ENCODE data around the gene UQCRC1.

Gene UQCRC1

DNA sequence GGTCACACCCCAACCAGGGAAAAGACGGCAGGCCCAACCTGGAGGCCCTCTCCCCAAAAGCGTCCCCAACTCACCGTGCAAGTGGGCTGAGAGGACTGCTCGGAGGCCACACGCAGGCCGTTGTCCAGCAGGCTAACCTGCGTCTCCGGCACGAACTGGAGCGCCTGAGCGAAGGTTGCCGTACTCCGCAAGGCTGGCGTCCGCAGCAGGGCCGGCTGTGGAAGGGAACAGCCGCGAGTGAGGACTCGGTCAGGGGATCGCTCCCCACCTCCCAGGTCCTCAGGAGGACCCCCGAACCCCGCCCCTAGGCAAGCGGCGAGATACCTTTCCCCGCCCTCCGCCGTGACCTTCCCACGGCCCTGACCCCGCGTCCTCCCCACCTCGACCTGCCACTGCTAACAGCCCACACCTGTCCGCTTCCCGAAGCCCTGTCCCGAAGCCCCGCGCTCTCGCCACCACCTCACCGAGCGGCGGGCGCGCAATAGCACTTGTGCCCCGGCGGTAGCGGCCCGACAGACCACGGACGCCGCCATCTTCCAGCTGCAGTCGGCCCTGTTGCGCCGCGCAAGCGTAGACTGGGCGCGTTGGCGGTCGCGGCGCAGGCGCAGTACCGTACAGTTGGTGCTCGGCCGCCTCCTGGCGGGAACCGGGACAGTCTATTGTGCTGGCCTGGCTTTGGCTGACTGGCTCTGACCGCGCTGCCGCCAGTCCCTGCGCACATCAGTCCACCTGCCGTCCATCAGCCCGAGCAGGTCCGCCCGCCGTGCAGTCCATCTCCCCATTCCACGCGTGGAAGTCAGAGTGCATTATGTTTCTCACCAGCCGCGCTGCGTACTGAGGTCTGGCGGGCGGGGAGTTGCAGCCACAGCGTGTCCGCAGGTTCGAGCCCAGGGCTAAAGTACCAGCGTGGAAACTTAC, at the start of gene UQCRC1:
Gene UQCRC1 (minus strand): TSS at position 559 of the 918 bp plus-strand sequence. CDS start 26 bp downstream, at position 533.
- peak; percentile 96 for DNase-seq

- DNase-seq = no peak
Measured at GRCh38 chr3:48656841-48657281, 47.4 kb upstream of the UQCRC1 start.

- DNase-seq = peak; percentile 84
Measured at GRCh38 chr3:48656061-48656840, 46.8 kb upstream of the UQCRC1 start.

GRCh38 chr3:48655606-48656005, 46.2 kb upstream of the UQCRC1 start:
- no peak for DNase-seq

DNA sequence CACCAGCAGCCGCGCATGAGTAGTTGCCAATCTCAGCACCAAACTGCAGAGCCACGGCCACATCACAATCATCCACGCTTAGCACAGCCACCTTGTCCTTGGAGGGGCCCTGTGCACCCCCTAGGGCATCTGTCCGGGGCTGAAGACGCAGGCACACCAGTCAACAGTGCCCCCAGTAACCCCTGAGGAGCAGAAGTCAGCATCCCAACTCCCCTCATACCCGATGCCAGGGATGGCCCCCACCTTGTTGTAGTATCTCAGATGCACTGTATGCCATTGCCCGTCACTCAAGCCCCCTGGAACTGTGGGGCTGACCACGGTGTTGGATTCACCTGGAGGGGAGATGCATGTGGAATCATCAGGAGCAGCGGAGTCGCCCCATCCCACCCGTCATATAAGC, 45.6 kb upstream of the UQCRC1 start:
- no peak for DNase-seq

DNA sequence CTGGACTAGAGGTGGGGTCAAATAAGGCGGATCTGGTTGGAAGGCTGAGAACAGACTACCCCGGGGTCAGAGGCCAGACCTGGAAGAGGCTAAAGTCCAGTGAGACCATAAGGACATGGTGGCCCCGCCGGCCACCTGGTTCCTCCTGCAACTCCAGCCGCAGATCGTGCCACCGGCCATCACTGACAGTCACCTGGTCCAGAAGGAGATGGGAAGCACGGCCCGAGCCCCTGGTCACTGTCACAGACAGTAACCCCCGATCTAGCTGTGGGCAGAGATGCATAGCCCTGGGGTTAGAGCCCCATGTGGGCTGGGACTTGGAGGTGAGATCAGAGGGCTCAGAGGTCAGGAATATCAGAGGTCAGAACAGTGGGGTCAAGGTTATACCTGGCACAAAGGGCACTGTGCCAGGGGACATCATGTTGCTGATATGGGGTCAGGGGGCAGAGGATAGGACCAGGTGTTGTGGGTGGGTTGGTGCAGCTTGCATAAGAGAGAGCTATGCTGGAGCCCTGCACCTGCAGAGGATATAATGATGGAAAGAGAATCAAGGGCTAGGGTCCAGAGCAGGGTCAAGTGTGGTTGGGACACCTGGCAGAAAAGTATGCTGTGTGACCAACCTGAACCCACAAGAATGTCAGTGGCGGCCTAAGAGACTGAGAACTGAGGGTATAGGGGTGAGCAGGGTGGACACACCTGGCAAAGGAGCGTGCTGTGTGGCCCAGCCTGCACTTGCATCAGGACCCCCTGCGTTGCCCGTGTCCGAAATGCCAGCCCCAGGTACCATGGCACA, 43.7 kb upstream of the UQCRC1 start:
- no peak for DNase-seq

DNA sequence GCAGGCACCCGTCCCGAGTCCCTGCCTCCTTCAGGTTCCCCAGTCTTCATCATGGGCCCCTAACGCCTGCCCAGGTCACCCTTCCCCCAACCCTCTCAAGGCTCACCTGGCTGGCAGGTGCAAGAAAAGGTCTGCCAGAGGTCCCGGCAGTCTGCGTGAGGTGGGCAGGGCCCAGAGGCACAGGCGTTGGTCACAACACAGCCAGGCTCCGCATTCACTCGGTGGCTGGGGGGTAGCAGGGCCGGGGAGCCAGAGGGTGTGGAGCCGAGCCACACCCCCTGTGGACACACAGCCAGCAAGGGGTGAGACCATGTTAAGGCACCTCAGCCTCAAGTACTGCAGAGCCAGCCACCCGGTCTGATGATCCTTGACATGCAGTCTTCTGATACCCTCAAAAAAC, 42.3 kb upstream of the UQCRC1 start:
- no peak for DNase-seq

- no peak for DNase-seq
Measured at GRCh38 chr3:48650723-48651122, 41.3 kb upstream of the UQCRC1 start.

DNA sequence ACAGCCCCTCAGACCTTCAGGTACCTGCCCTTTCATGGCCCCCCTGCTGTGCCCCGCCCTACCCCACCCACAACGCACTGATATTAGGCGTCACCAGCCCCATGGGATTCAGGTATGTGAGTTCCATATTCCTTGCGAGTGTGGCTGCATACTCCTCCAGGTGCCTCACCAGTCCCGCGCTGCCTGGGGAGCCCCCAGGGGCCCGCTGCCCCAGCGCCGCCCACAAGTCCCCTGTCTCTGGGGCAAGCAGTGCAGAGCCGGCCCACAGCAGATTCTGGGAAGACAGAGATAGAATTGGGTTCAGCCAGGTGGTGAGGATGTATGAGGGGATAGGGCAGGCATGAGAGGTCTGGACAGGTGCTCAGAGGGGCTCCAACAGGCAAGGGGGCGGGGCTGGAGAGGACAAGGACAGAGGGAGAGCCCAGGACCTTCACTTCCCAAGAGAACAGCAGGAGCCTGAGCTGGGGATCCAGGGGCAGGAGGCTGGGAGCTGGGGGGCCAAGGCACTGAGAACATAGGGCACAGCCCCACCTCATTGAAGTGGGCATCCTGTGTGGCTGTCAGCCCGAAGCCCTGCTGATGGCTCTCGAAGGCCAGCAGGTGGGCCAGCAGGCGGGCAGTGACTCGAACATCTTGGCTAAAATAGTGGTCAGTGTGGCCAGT, 38.9 kb upstream of the UQCRC1 start:
- DNase-seq = no peak

GRCh38 chr3:48647714-48648113, 38.3 kb upstream of the UQCRC1 start:
- DNase-seq = no peak

DNA sequence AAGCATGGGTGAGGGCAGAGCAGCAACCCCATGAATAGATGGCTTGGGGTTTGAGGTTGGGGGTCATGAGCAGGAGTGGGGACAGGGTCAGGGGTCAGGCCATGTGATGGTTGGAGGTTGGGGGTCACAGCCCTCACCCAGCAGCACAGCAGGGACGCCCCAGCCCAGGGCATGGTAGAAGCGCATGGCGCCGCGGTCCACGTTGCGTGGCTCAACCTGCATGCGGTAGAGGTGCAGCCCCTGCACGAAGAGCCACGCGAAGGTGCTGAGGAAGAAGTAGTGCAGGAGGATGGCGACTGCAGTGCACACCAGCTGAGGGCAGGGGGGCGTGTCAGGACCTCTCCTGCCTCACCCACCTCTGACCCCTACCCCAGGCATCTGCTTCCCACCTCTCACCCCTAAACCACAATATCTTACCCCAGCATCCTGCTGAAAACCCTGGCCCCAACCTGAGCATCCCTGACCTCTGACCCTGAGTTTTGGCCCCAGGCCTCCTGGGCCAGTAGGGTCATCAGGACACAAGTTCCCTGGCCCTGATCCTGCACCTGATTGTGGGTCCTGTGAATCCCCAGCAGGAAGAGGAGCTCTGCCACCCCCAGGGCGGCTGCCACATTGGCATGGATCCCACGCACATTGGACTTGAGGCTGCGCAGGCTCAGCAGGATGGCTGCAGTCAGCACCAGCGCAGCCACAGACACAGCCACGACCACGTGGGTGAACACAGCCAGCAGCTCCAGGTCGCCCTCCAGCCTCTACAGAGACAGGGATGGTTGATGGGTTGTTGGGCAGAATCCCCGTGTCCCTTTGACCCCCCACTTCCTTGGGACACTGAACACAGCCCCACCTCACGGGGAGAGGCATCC, 35.7 kb upstream of the UQCRC1 start:
- no peak for DNase-seq

- no peak for DNase-seq
Measured at GRCh38 chr3:48642605-48643004, 33.2 kb upstream of the UQCRC1 start.

DNA sequence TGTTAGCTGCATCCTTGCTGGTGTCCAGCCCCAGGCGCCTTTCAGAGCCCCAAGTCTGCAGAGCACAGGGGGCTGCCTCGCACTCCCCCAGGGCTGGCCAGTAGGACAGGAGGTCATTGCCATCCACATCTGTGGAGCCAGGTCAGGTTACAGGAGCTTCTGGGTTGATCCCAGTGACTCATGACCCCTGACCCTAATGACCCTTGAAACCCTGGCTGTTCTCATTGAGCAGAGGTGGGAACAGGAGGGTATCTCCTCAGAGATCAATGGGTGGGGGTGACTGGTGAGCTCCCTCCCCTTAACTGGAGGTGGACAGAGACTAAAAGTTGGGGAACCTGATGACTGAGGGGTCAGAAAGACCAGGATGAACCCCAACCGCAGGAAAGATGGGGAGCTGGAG, 31.9 kb upstream of the UQCRC1 start:
- no peak for DNase-seq

- no peak for DNase-seq
Measured at GRCh38 chr3:48639944-48640606, 30.6 kb upstream of the UQCRC1 start.

DNA sequence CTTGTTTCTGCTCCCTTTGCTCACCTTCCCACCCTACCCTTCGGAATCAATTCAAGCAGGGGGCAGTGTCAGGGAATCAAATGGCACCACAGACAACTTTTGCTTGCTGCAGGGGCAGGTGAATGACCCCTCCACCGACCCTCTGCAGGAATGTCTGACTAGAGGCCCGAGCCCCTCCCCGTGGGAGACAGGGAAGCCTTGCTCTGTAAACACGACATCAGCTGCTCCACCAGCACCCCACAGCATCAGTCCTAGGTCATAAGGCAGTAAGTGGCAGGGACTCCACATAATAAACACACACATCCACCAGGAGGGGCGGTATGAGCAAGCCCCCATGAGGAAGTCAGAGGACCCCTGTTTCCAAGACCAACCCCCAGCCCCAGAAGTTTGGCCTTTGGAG, 27.9 kb upstream of the UQCRC1 start:
- no peak for DNase-seq

- DNase-seq = no peak
Measured at GRCh38 chr3:48636149-48636655, 26.8 kb upstream of the UQCRC1 start.

DNA sequence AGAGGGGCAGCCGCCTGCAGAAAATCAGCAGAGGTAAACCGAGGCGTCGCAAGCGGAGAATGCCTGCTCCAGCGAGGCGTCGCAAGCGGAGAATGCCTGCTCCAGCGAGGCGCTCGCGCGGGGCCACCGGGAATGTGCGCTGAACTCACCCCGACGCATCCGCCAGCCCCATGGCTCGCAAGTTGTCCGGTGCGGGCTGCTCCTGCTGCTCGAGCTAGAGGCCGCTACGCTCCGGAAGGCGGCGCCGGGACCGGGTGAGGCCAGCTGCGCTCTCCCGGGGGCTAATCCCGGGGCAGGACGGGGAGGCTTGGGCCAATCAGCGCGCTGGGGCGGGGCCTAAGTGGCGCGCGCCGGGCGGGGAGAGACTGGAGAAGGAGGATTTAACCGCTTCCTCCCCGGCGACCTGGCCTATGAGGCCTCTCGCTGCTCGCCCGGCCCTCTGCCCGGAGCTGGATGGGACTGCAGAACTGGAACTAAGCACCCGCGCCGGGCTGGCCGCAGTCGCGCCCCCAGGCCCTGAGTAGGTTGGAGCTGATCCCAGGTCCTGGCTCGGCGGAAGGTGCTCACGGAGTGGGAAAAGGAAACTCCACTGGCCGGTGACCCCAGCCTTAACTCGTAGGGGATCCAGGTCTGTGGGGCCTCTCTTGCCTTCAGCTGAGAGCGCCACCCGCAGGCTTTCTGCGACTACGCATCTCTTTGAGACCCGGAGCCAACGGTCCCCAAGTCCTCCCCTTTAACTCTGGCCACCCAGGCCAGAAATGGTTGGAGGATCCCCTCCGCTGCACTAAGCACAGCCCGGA, 26.0 kb upstream of the UQCRC1 start, which contains the start of gene SLC26A6:
Gene SLC26A6 (minus strand): TSS at position 240 of the 800 bp plus-strand sequence. CDS start 68 bp downstream, at position 172.
- peak; percentile 98 for DNase-seq

- peak; percentile 43 for DNase-seq
Measured at GRCh38 chr3:48634661-48635221, 25.3 kb upstream of the UQCRC1 start.

DNA sequence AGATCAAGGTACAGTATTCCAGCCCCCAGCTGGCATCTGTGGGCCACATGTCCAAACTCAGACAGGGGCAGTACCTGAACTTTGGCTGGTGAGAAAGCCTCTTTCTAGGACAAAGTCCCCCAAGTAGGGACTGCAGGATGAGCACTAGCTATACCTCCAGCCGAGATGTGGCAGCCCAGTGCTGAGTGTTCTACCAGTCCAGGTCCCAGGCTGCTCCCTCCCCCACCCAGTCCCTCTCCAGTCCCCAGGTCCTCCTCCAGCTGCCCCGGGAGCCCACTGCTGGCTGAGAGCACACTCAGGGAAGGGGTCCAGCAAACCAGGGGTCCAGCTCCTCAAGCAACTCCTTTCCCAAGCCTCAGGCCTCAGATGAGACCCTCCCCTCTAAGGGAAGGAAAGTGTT, 24.3 kb upstream of the UQCRC1 start:
- DNase-seq = no peak
